Testis (tissue), 3 donors: Measurements from ENCODE around the gene TRIOBP. TPM values are rescaled to one million over a fixed set of nuclear protein-coding genes. Genes with fewer than 3 reads are reported as not detected.

ENCODE experiments used
- DNase-seq: peaks from one replicate; pipeline ENCODE4 v3.0.0-alpha.2; 2019
- H3K27ac ChIP-seq, 2 donors: fragments of 200-600 bp; sonication (generic); one replicate each; pipeline ENCODE4 v1.5.1; 2019
- H3K27me3 ChIP-seq: fragments of 200-600 bp; sonication (generic); one replicate; pipeline ENCODE4 v1.5.1; 2019
- H3K36me3 ChIP-seq: fragments of 200-600 bp; sonication (generic); one replicate; pipeline ENCODE4 v1.5.1; 2017; ENCODE audit warnings: low read depth; ENCODE audit errors: missing control alignments
- H3K4me1 ChIP-seq: fragments of 200-600 bp; sonication (generic); one replicate; pipeline ENCODE4 v1.5.1; 2019
- H3K4me3 ChIP-seq, 2 donors: fragments of 200-600 bp; sonication (generic); one replicate each; pipeline ENCODE4 v1.5.1; 2017 to 2019
- H3K9me3 ChIP-seq: fragments of 200-600 bp; sonication (generic); one replicate; pipeline ENCODE4 v1.5.1; 2017
- POLR2A ChIP-seq: fragments of 450-650 bp; IDR thresholded peaks from one replicate; pipeline ENCODE4 v1.6.1; 2017; ENCODE audit warnings: antibody characterized with exemption, mild to moderate bottlenecking, moderate library complexity
- WGBS, 2 donors: methylation state at CpG; one replicate each; pipeline ENCODE4 v1.1.5; 2018; 5-methylcytosine and 5-hydroxymethylcytosine counted together
- intact Hi-C: fragments of 100-400 bp; cut with DNase I; formaldehyde crosslinking; loops from one replicate; pipeline ENCODE4 v1.15.1; 2023; ENCODE audit warnings: low total_unique reads
- polyA plus RNA-seq: library from polyadenylated mRNA; stranded (reverse); fragments of 350-450 nt; fragmentation: Illumina TruSeq; extraction: RNeasy Lipid Tissue Mini Kit (QIAGEN cat#74804); gene quantifications from one replicate; pipeline ENCODE4 v1.2.3, GENCODE V29; 2014; ENCODE audit warnings: low read depth, low replicate concordance; ENCODE audit not compliant: insufficient read depth
- total RNA-seq, 2 donors: library from RNA; depleted of rRNA; stranded (reverse); fragments of >200 nt; gene quantifications; one replicate each; pipeline ENCODE4 v1.2.3, GENCODE V29; 2016
- TF ChIP-seq, protein P1 (sequence below), 3 experiments: fragments of 450-650 bp in 2 of 3; fragments of 200-600 bp in 1 of 3; sonication (generic) in 1 of 3; IDR thresholded peaks; one replicate each; pipeline ENCODE4 v1.5.1; 2016 to 2019; ENCODE audit warnings: antibody characterized with exemption in 3 of 3, mild to moderate bottlenecking in 2 of 3, moderate library complexity in 1 of 3

Gene TRIOBP
- total and polyA plus RNA-seq, 3 donors from 2014 or later: 52.9 to 80.2 (median 74.0) TPM

DNA sequence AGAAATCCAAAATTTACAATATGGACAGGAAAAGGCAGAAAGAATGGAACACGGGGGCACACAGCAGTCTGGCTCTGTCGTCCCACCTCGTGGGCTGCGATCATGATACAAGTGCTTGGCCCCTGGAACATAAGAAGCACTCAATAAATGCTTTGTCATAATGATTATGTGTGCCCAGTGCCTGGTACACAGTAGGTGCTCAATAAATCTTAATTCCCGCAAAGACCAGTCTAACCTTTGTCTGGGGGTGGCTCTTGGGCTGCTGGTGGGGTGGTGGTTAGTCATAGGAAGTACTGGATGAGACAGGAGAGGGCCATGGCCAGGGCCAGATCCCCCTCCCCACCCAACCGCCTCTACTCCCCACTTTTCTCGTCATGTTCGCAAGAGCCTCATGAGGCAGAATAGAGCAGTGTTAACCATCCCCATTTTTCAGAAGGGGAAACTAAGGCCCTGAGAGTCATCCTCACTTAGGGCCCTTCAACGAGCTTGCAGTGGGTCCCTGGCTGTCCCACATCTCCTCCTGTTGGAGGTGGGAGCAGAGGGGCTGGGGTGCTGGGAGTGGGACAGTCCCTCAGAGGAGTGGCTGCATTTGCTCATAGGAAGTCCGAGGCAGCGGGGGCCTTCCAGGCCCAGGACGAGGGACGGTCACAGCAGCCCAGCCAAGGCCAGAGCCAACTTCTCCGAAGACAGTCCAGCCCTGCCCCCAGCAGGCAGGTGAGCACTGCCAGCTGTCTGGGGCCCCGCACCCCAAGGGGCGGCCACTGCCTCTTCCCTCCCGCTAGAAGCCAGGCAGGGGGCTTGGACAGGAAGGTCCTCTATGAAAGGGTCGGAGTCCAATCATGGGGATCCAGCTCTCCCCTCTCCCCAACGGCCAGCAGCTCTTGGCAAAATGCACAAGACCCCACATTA is 36.1 kb downstream of the TRIOBP start:
- Histone ChIP-seq H3K36me3 (no peaks in the 10 kb centered on the region), H3K4me1 (peaks cover 20% of the 10 kb centered on the region), H3K9me3 (no peaks in the 10 kb centered on the region), H3K27me3 (no peaks in the 10 kb centered on the region), H3K4me3 (no peak overlapping the region), H3K27ac (no peak overlapping the region)
- DNase-seq: no peak
- TF ChIP-seq POLR2A: no peak
- TF ChIP-seq, protein P1, sequence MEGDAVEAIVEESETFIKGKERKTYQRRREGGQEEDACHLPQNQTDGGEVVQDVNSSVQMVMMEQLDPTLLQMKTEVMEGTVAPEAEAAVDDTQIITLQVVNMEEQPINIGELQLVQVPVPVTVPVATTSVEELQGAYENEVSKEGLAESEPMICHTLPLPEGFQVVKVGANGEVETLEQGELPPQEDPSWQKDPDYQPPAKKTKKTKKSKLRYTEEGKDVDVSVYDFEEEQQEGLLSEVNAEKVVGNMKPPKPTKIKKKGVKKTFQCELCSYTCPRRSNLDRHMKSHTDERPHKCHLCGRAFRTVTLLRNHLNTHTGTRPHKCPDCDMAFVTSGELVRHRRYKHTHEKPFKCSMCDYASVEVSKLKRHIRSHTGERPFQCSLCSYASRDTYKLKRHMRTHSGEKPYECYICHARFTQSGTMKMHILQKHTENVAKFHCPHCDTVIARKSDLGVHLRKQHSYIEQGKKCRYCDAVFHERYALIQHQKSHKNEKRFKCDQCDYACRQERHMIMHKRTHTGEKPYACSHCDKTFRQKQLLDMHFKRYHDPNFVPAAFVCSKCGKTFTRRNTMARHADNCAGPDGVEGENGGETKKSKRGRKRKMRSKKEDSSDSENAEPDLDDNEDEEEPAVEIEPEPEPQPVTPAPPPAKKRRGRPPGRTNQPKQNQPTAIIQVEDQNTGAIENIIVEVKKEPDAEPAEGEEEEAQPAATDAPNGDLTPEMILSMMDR (IDR thresholded peaks at IDR 0.05): no peak
- intact Hi-C loops: no loop called here
- WGBS, 2 donors: 82% methylated on average over 15 to 19 of the region's 19 CpGs

DNA sequence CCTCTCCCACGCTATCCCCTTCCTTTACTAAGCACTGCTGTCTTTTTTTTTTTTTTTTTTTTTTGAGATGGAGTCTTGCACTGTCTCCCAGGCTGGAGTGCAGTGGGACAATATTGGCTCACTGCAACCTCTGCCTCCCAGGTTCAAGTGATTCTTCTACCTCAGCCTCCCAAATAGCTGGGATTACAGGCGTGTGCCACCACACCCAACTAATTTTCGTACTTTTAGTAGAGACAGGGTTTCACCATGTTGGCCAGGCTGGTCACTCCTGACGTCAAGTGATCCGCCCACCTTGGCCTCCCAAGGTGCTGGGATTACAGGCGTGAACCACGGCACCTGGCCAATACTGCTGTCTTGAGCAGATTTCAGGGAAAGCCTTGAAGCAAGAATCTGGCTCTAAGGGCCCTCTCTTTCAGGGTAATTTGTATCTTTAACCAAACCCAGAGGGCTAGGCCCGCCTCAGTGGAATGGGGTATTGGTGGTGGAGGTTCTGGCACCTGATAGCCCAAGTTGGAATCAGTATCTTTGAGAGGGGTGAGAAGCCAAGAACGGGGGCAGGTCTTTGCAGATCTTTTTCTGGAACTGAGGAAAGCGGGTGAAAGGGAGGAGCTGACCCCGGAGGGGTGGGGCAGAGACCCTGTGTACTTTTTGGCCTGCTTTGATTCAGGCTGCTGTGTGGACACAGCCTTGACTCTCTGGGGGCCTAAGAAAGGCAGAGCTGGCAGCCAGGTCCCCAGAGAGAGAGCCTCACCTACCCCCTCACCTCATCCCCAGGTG is 37.0 kb downstream of the TRIOBP start:
- DNase-seq: no peak
- TF ChIP-seq, protein P1 (IDR thresholded peaks at IDR 0.05): no peak
- Histone ChIP-seq H3K4me1 (peaks cover 14% of the 10 kb centered on the region), H3K9me3 (no peaks in the 10 kb centered on the region), H3K27ac (peak overlapping the region in 1 of 2 donors; percentile 50), H3K4me3 (no peak overlapping the region), H3K27me3 (no peaks in the 10 kb centered on the region), H3K36me3 (no peaks in the 10 kb centered on the region)
- 75 to 78% methylated on average over 11 of the region's 11 CpGs for WGBS, 2 donors
- intact Hi-C loops: no loop called here

DNA sequence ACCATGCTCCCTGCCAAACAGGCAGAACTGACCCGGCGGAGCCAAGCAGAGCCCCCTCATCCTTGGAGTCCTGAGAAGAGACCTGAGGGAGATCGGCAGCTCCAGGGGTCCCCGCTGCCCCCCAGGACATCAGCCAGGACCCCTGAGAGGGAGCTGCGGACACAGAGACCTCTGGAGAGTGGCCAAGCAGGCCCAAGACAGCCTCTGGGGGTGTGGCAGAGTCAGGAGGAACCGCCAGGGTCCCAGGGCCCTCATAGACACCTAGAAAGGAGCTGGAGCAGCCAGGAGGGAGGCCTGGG is 37.5 kb downstream of the TRIOBP start:
- no peaks in the 10 kb centered on the region for H3K36me3 ChIP-seq
- 76 to 87% methylated on average over 4 to 5 of the region's 6 CpGs for WGBS, 2 donors
- no peaks in the 10 kb centered on the region for H3K27me3 ChIP-seq
- TF ChIP-seq POLR2A: no peak
- TF ChIP-seq, protein P1 (IDR thresholded peaks at IDR 0.05): no peak
- no peak overlapping the region for H3K4me3 ChIP-seq
- no peaks in the 10 kb centered on the region for H3K9me3 ChIP-seq
- DNase-seq: no peak
- peak overlapping the region in 1 of 2 donors; percentile 50 for H3K27ac ChIP-seq
- intact Hi-C loops: no loop called here
- peaks cover 19% of the 10 kb centered on the region for H3K4me1 ChIP-seq

DNA sequence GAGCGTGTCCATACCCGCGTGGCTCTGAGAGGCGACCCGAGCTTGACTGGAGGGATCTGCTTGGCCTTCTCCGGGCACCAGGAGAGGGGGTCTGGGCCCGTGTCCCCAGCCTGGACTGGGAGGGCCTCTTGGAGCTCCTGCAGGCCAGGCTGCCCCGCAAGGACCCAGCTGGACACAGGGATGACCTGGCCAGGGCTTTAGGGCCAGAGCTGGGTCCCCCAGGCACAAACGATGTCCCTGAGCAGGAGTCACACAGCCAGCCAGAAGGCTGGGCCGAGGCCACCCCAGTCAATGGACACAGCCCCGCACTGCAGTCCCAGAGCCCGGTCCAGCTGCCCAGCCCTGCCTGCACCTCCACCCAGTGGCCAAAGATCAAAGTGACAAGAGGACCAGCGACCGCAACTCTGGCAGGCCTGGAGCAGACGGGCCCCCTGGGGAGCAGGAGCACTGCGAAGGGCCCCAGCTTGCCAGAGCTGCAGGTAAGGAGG is 38.2 kb downstream of the TRIOBP start:
- Histone ChIP-seq H3K9me3 (no peaks in the 10 kb centered on the region), H3K27ac (no peak overlapping the region), H3K36me3 (no peaks in the 10 kb centered on the region), H3K27me3 (no peaks in the 10 kb centered on the region), H3K4me3 (no peak overlapping the region), H3K4me1 (peaks cover 20% of the 10 kb centered on the region)
- TF ChIP-seq POLR2A: no peak
- TF ChIP-seq, protein P1 (IDR thresholded peaks at IDR 0.05): peak; percentile 4 to 39 (median 19)
- intact Hi-C loops: no loop called here
- DNase-seq: peak; percentile 74
- WGBS, 2 donors: 39 to 68% methylated on average over 10 to 15 of the region's 16 CpGs
